IPS DF 6.9 (cell line): Measurements from ENCODE around the gene ANKRD44.

Source experiments
- DNase-seq: peaks from one replicate; pipeline ENCODE4 v3.0.0-alpha.2; 2013; ENCODE audit warnings: low read depth, low spot score
- H3K27ac ChIP-seq: one replicate; pipeline ENCODE4 v1.5.1; 2013; ENCODE audit warnings: low read length, control low read depth
- H3K27me3 ChIP-seq: 2 replicates; pipeline ENCODE4 v1.6.1; 2013; ENCODE audit warnings: mild to moderate bottlenecking, low read length; ENCODE audit not compliant: control insufficient read depth, insufficient read depth
- H3K36me3 ChIP-seq: 2 replicates; pipeline ENCODE4 v1.6.1; 2013; ENCODE audit warnings: low read length; ENCODE audit not compliant: control insufficient read depth, insufficient read depth
- H3K4me1 ChIP-seq: 2 replicates; pipeline ENCODE4 v1.6.1; 2013; ENCODE audit warnings: low read length; ENCODE audit not compliant: control insufficient read depth, insufficient read depth
- H3K4me3 ChIP-seq: 2 replicates; pipeline ENCODE4 v1.5.1; 2013; ENCODE audit warnings: mild to moderate bottlenecking, low read length
- H3K9me3 ChIP-seq: 2 replicates; pipeline ENCODE4 v1.6.1; 2013; ENCODE audit warnings: low read length, inconsistent platforms; ENCODE audit not compliant: control insufficient read depth, insufficient read depth
- WGBS: extraction: QIAGEN DNeasy Blood & Tissue Kit; methylation state at CpG from one replicate; pipeline ENCODE4 v1.1.7; 2013; ENCODE audit warnings: mixed read lengths, missing lambda C conversion rate; ENCODE audit not compliant: insufficient read length, insufficient coverage; 5-methylcytosine and 5-hydroxymethylcytosine counted together

Gene ANKRD44

GRCh38 chr2:197307236-197307932 is 3.2 kb downstream of the ANKRD44 start:
- DNase-seq: no peak
- Histone ChIP-seq H3K4me1 (peaks cover 2% of the 10 kb centered on the region; the same call in 1 of the 2 replicates), H3K4me3 (no peak overlapping the region), H3K27me3 (peaks cover 11% of the 10 kb centered on the region; the same call in 1 of the 2 replicates), H3K27ac (no peak overlapping the region), H3K36me3 (no peaks in the 10 kb centered on the region), H3K9me3 (no peaks in the 10 kb centered on the region)
- WGBS: no CpG with 5 or more reads among the region's 1 CpG

DNA sequence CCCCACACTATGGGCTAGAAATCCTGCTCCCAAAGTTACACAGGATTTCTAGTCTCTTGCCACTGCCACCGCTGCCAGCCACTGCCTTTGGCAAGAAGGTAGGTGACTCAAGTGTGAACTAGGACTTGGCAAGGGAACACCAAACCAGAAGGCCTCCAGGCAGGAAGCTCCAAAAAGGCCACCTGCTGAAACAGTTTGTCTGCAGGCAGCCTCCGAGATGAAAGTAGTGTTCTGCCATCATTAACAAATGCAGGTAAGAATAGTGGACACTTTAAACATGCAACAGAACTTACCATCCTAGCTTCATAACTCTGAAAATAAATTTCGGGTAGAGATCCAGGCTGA is 3.9 kb downstream of the ANKRD44 start:
- Histone ChIP-seq H3K4me3 (no peak overlapping the region), H3K36me3 (no peaks in the 10 kb centered on the region), H3K9me3 (no peaks in the 10 kb centered on the region), H3K27ac (no peak overlapping the region), H3K4me1 (peaks cover 2% of the 10 kb centered on the region; the same call in 1 of the 2 replicates), H3K27me3 (peaks cover 10% of the 10 kb centered on the region; the same call in 1 of the 2 replicates)
- DNase-seq: no peak
- no CpG with 5 or more reads among the region's 3 CpGs for WGBS

DNA sequence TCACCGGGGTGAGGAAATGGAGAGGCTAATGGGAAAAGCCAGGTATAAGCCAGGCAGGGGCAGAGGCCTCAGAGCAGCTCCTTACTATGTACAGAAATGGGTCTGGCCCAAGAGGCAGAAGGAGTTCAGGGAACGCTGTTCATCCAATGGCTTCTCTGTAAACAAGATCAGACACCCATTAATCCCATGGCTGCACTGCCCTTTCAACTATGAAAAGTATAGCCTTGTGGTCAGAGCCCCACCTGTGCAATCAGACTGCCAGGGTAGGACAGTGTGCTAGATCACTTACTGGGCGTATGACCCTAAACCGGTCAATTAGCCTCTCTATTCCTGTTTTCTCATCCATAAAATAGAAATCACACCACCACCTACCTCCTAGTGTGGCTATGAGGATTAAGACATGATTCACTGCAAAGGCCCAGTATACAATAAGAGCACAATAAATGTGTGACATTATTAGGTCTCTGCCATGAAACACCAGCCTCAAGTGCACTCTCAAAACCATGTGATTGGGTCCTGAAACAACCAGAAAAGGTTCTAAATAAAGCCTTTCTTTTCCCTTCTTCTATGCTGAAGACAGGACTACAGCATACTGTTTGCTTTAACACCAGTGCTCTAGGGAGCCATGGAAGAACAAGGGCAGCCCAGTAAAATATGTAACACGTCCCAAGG is 4.4 kb downstream of the ANKRD44 start:
- Histone ChIP-seq H3K9me3 (no peaks in the 10 kb centered on the region), H3K4me3 (no peak overlapping the region), H3K4me1 (peaks cover 1% of the 10 kb centered on the region; the same call in 1 of the 2 replicates), H3K36me3 (no peaks in the 10 kb centered on the region), H3K27ac (no peak overlapping the region), H3K27me3 (peaks cover 7% of the 10 kb centered on the region; the same call in 1 of the 2 replicates)
- WGBS: no CpG with 5 or more reads among the region's 5 CpGs
- no peak for DNase-seq

- Histone ChIP-seq H3K36me3 (no peaks in the 10 kb centered on the region), H3K4me3 (no peak overlapping the region), H3K4me1 (no peaks in the 10 kb centered on the region), H3K27me3 (peaks cover 3% of the 10 kb centered on the region; the same call in 1 of the 2 replicates), H3K27ac (no peak overlapping the region), H3K9me3 (no peaks in the 10 kb centered on the region)
- WGBS: no CpG with 5 or more reads among the region's 3 CpGs
- DNase-seq: no peak
Measured at GRCh38 chr2:197304556-197305011, 6.0 kb downstream of the ANKRD44 start.

- no peaks in the 10 kb centered on the region for H3K4me1 ChIP-seq
- H3K27ac ChIP-seq: no peak overlapping the region
Measured at GRCh38 chr2:197300139-197300538, 10.4 kb downstream of the ANKRD44 start.

DNA sequence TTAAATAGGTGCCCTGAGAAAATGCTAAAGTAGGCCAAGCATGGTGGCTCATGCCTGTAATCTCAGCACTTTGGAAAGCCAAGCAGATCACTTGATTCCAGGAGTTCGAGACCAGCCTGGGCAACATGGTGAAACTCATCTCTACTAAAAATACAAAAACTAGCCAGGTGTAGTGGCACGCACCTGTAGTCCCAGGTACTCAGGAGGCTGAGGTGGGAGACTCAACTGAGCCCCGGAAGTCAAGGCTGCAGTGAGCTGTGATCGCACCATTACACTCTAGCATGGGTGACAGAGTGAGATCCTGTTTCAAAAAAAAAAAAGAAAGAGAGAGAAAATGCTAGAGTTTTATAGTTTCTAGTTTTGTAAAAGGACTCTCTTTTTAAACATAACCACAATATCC is 12.0 kb downstream of the ANKRD44 start:
- Histone ChIP-seq H3K4me1 (no peaks in the 10 kb centered on the region), H3K36me3 (no peaks in the 10 kb centered on the region), H3K27ac (no peak overlapping the region), H3K9me3 (no peaks in the 10 kb centered on the region), H3K27me3 (no peaks in the 10 kb centered on the region), H3K4me3 (no peak overlapping the region)
- DNase-seq: no peak
- no CpG with 5 or more reads among the region's 4 CpGs for WGBS

More at GRCh38 chr2:197300139-197300538, 10.4 kb downstream of the ANKRD44 start:
- no peak for DNase-seq
- H3K9me3 ChIP-seq: no peaks in the 10 kb centered on the region
- no peaks in the 10 kb centered on the region for H3K36me3 ChIP-seq
- no peak overlapping the region for H3K4me3 ChIP-seq
- no CpG with 5 or more reads among the region's 2 CpGs for WGBS
- H3K27me3 ChIP-seq: no peaks in the 10 kb centered on the region

GRCh38 chr2:197297772-197298318 is 12.7 kb downstream of the ANKRD44 start:
- Histone ChIP-seq H3K4me3 (no peak overlapping the region), H3K27me3 (no peaks in the 10 kb centered on the region), H3K27ac (no peak overlapping the region), H3K36me3 (no peaks in the 10 kb centered on the region), H3K4me1 (no peaks in the 10 kb centered on the region), H3K9me3 (no peaks in the 10 kb centered on the region)
- no CpG with 5 or more reads among the region's 4 CpGs for WGBS
- no peak for DNase-seq

DNA sequence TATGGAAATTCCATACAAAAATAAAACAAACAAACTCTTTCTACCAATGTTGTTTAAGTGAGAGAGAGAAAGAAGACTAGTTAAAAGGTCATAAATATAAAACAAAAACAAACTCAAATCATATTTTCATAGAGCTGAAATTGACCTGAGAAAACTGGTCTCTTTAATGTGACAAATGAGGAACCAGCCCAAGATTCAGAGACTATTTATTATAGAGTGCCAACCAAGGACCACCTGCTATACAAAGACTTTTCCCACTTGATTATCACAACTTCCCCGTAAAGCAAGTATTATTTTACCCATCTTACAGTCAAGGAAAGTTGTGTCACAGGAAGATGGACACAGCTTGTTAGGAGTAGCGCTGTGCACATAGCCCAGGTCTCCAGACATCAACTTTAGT is 13.3 kb downstream of the ANKRD44 start:
- no peaks in the 10 kb centered on the region for H3K4me1 ChIP-seq

DNA sequence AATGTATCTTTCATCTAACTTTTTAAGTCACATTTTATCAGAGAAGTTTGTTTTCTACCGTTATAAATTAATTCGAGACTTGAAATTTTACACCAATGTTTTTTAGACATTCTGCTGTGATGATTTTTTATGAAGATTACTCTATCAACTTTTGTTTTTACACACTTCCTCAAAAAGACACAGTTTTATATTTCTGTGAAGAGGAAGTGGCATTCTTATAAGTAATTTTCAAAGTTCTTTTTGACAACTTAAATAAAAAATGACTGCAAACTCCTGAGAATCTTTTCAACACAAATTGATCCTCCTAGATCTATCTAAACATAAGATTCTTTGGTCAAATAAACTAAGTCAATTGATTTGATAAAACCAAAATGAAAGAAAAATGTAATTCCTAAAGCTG is 13.7 kb downstream of the ANKRD44 start:
- DNase-seq: no peak
- Histone ChIP-seq H3K27ac (no peak overlapping the region), H3K9me3 (no peaks in the 10 kb centered on the region), H3K4me3 (no peak overlapping the region), H3K36me3 (no peaks in the 10 kb centered on the region), H3K4me1 (no peaks in the 10 kb centered on the region), H3K27me3 (no peaks in the 10 kb centered on the region)
- WGBS: no CpG with 5 or more reads among the region's 2 CpGs

More for the DNA sequence above, 13.3 kb downstream of the ANKRD44 start:
- H3K9me3 ChIP-seq: no peaks in the 10 kb centered on the region
- H3K27me3 ChIP-seq: no peaks in the 10 kb centered on the region
- no peak overlapping the region for H3K27ac ChIP-seq
- H3K36me3 ChIP-seq: no peaks in the 10 kb centered on the region
- H3K4me3 ChIP-seq: no peak overlapping the region
- no peak for DNase-seq
- no CpG with 5 or more reads among the region's 2 CpGs for WGBS

- Histone ChIP-seq H3K27me3 (no peaks in the 10 kb centered on the region), H3K4me3 (no peak overlapping the region), H3K4me1 (no peaks in the 10 kb centered on the region), H3K36me3 (no peaks in the 10 kb centered on the region), H3K9me3 (no peaks in the 10 kb centered on the region), H3K27ac (no peak overlapping the region)
- WGBS: 100% methylated on average over 1 of the region's 3 CpGs
- no peak for DNase-seq
Measured at GRCh38 chr2:197294260-197294659, 16.3 kb downstream of the ANKRD44 start.
